ENCODE results near the gene P2RX3.

- TF ChIP-seq, protein P1, sequence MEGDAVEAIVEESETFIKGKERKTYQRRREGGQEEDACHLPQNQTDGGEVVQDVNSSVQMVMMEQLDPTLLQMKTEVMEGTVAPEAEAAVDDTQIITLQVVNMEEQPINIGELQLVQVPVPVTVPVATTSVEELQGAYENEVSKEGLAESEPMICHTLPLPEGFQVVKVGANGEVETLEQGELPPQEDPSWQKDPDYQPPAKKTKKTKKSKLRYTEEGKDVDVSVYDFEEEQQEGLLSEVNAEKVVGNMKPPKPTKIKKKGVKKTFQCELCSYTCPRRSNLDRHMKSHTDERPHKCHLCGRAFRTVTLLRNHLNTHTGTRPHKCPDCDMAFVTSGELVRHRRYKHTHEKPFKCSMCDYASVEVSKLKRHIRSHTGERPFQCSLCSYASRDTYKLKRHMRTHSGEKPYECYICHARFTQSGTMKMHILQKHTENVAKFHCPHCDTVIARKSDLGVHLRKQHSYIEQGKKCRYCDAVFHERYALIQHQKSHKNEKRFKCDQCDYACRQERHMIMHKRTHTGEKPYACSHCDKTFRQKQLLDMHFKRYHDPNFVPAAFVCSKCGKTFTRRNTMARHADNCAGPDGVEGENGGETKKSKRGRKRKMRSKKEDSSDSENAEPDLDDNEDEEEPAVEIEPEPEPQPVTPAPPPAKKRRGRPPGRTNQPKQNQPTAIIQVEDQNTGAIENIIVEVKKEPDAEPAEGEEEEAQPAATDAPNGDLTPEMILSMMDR (IDR thresholded peaks at IDR 0.05; ENCODE audit: insufficient read depth, low read depth, low read length): no peak
- TF ChIP-seq EZH2 (IDR thresholded peaks at IDR 0.05; ENCODE audit: insufficient read depth, low read length): no peak
Observed at GRCh38 chr11:57407941-57408475, 69.9 kb downstream of the P2RX3 start.

Data from astrocyte (in vitro differentiated cells and primary cell).